Gastroesophageal sphincter (tissue), 4 donors: ENCODE data around the gene MCM7. TPM values are rescaled to one million over a fixed set of nuclear protein-coding genes. Genes with fewer than 3 reads are reported as not detected.
A peak's percentile ranks its signal among the peaks of the same experiment; 100 is the strongest.

Source experiments
- ATAC-seq: fragments of 150-250 bp; one replicate; pipeline ENCODE4 v1.9.1; 2016; ENCODE audit warnings: mild to moderate bottlenecking, moderate library complexity
- H3K27ac ChIP-seq, 4 donors: fragments of 200-600 bp; sonication (generic) in 3 of 4; 1 replicate in 3 of 4; 2 replicates in 1 of 4; pipeline ENCODE4 v1.5.1; 2016 to 2019
- H3K27me3 ChIP-seq: fragments of 200-600 bp; sonication (generic); one replicate; pipeline ENCODE4 v1.5.1; 2019
- H3K36me3 ChIP-seq, 2 donors: fragments of 200-600 bp; sonication (generic); one replicate each; pipeline ENCODE4 v1.5.1; 2019; ENCODE audit warnings: control low read depth in 1 of 2
- H3K4me1 ChIP-seq, 3 donors: fragments of 200-600 bp; sonication (generic); 1 replicate in 2 of 3; 2 replicates in 1 of 3; pipeline ENCODE4 v1.5.1; 2016 to 2019; ENCODE audit warnings: control low read depth in 2 of 3
- H3K4me3 ChIP-seq, 2 donors: fragments of 200-600 bp; sonication (generic); one replicate each; pipeline ENCODE4 v1.5.1; 2019; ENCODE audit warnings: mild to moderate bottlenecking in 1 of 2, moderate library complexity in 1 of 2
- H3K9me3 ChIP-seq, 3 donors: fragments of 200-600 bp; sonication (generic); one replicate each; pipeline ENCODE4 v1.5.1; 2017 to 2019; ENCODE audit warnings: control low read depth in 2 of 3
- EP300 ChIP-seq: sonication (generic); formaldehyde crosslinking; IDR thresholded peaks from one replicate; pipeline ENCODE4 v1.6.1; 2017; ENCODE audit warnings: antibody characterized with exemption, mild to moderate bottlenecking
- POLR2A ChIP-seq, 2 donors: fragments of 450-650 bp; IDR thresholded peaks; one replicate each; pipeline ENCODE4 v1.6.1; 2017; ENCODE audit warnings: antibody characterized with exemption in 2 of 2, mild to moderate bottlenecking in 2 of 2, moderate library complexity in 1 of 2
- POLR2AphosphoS5 ChIP-seq: sonication (generic); formaldehyde crosslinking; IDR thresholded peaks from one replicate; pipeline ENCODE4 v1.6.1; 2017; ENCODE audit warnings: antibody characterized with exemption
- WGBS, 2 donors: methylation state at CpG; one replicate each; pipeline ENCODE4 v1.1.5; 2018; ENCODE audit warnings: low coverage in 1 of 2; 5-methylcytosine and 5-hydroxymethylcytosine counted together
- total RNA-seq, 4 donors: library from RNA; depleted of rRNA; stranded (reverse); fragments of >200 nt; gene quantifications; one replicate each; pipeline ENCODE4 v1.1.0, GENCODE V29; 2016
- TF ChIP-seq, protein P1 (sequence below), 4 experiments: fragments of 200-600 bp in 2 of 4; fragments of 450-650 bp in 2 of 4; sonication (generic) in 1 of 4; IDR thresholded peaks; one replicate each; pipeline ENCODE4 v1.5.1; 2017 to 2019; ENCODE audit warnings: antibody characterized with exemption in 4 of 4, mild to moderate bottlenecking in 2 of 4, moderate library complexity in 2 of 4

MCM7 gene
- total RNA-seq, 4 donors from 2014 or later: 30.7 to 52.0 (median 45.1) TPM

DNA sequence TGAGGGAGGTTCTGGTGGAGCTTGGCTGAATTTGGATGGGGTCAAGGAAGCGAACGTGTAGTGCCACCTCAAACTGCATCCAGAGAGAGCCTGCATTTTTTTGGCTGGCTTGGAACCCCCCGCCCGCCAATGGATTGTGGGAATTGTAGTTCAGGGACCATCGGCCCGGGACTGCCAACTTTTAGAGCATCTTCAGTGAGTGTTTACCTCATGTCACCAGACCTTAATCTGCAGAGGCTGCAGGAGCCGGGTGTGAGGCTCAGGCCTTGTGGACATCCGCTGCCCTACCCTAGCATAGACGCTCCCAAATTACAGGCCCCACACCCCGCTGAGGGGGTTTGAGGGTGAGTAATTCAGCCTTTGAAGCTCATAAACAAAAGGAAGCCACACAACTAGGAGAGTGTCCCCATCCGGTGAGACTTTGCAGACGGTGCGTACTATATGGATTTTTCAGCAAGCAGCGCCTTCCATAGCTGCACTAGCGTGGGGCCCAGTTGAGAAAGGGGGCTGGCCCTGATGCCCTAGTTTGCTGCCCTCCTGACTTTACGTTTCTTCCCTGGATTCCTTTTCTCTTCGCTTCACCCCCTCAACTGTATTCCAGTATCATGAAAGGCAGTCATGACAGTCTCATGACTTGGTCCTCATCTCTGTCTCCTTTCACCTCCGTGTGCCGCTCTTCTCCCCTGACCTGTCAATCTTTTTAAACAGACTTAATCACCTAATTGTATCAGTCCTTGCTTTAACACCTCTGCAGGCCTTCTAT lies 19.0 kb upstream of the MCM7 start:
- TF ChIP-seq, protein P1, sequence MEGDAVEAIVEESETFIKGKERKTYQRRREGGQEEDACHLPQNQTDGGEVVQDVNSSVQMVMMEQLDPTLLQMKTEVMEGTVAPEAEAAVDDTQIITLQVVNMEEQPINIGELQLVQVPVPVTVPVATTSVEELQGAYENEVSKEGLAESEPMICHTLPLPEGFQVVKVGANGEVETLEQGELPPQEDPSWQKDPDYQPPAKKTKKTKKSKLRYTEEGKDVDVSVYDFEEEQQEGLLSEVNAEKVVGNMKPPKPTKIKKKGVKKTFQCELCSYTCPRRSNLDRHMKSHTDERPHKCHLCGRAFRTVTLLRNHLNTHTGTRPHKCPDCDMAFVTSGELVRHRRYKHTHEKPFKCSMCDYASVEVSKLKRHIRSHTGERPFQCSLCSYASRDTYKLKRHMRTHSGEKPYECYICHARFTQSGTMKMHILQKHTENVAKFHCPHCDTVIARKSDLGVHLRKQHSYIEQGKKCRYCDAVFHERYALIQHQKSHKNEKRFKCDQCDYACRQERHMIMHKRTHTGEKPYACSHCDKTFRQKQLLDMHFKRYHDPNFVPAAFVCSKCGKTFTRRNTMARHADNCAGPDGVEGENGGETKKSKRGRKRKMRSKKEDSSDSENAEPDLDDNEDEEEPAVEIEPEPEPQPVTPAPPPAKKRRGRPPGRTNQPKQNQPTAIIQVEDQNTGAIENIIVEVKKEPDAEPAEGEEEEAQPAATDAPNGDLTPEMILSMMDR (IDR thresholded peaks at IDR 0.05): no peak
- no peak for TF ChIP-seq POLR2AphosphoS5
- TF ChIP-seq POLR2A (IDR thresholded peaks at IDR 0.05): no peak
- TF ChIP-seq EP300: no peak
- WGBS, 2 donors: 18 to 22% methylated on average over 8 to 11 of the region's 19 CpGs
- Histone ChIP-seq H3K9me3 (no peaks in the 10 kb centered on the region), H3K27ac (peak overlapping the region; percentile 58 to 91 (median 88)), H3K36me3 (peaks cover 0 to 31% of the 10 kb centered on the region in 2 donors), H3K4me1 (peaks cover 0 to 52% (median 14%) of the 10 kb centered on the region in 3 donors), H3K4me3 (peak overlapping the region; percentile 68 to 89), H3K27me3 (no peaks in the 10 kb centered on the region)
- ATAC-seq: peak; percentile 73

DNA sequence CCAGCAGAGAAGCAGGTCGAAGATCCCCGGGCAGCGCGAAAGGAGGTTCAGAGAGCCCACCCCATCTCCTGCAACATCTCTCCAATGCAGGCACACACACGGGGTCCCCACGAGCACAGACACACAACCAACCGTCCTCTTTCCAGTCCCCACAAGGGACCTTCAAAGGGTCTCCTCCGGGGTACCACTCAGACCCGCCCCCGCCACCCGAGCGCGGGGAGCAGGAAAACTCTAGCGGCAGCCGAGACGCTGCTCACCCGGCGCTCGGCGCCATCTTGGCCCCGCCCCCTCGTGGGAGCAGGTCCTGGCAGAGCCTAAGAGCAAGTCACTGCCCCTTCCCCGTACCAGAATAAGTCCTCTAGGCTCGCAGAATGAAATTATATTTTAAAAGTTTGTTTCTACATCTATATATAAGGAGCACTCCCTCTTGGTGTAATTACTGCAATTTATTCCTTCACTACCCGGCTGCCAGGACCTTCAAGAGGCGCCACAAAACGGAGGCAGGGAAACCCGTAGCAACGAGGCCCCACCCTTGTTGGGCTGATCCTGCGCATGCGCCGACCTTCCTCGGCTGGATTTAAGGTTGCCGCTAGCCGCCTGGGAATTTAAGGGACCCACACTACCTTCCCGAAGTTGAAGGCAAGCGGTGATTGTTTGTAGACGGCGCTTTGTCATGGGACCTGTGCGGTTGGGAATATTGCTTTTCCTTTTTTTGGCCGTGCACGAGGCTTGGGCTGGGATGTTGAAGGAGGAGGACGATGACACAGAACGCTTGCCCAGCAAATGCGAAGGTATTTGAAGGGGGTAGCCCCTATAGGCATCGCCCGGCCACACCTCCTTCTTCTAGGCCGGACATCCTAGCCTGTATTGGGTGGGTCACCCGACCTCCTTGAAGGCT lies 18.1 kb upstream of the MCM7 start, which contains the start of the genes CNPY4 and TAF6:
Gene CNPY4 (plus strand): TSS at position 563 of the 898 bp plus-strand sequence. CDS start 111 bp downstream, at position 674.
Gene TAF6 (minus strand): TSS at position 287 of the 898 bp plus-strand sequence. CDS start 5,149 bp downstream, outside the sequence.
- no peaks in the 10 kb centered on the region for H3K27me3 ChIP-seq
- peaks cover 0 to 43% (median 14%) of the 10 kb centered on the region in 3 donors for H3K4me1 ChIP-seq
- peak; percentile 73 for TF ChIP-seq POLR2AphosphoS5
- TF ChIP-seq, protein P1 (IDR thresholded peaks at IDR 0.05): peak in 3 of 4 experiments; percentile 21 to 25 (median 23)
- peak; percentile 64 to 67 for TF ChIP-seq POLR2A (IDR thresholded peaks at IDR 0.05)
- TF ChIP-seq EP300: no peak
- H3K27ac ChIP-seq: peak within 1 kb of the TSS; percentile 58 to 91 (median 88)
- H3K9me3 ChIP-seq: no peaks in the 10 kb centered on the region
- H3K4me3 ChIP-seq: peak within 1 kb of the TSS; percentile 68 to 89
- ATAC-seq: peak; percentile 95
- H3K36me3 ChIP-seq: peaks cover 0 to 26% of the 10 kb centered on the region in 2 donors
- 0% methylated on average over 1 to 7 of the region's 49 CpGs for WGBS, 2 donors

DNA sequence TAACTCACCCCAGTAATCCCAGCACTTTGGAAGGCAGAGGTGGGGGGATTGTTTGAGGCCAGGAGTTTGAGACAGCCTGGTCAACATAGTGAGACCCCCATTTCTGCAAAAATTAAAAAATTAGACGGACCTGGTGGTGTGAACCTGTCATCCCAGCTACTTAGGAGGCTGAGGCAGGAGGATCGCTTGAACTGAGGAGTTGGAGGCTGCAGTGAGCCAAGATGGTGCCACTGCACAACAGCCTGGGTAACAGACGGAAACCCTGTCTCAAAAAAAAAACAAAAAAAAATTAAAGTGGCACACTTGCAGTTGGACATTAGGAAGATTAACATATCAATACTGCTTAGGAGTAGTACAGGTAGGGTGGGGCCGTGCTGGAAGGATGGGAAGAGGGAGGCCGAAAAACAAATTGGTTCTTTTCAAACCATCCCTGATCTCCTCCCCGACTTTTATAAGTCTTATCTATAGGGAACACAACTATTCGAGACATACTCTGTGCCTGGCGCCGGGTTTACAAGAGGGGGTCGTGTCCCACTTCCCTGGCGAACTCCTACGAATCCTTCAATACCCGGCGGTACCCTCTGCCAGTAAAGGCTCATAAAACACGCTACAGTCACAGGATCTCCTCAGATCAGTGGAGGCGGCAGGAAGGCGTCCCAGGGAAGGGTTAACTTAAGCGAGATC lies 17.3 kb upstream of the MCM7 start:
- peak overlapping the region; percentile 68 to 89 for H3K4me3 ChIP-seq
- TF ChIP-seq, protein P1 (IDR thresholded peaks at IDR 0.05): no peak
- 32 to 39% methylated on average over 9 to 10 of the region's 18 CpGs for WGBS, 2 donors
- peak overlapping the region; percentile 58 to 91 (median 88) for H3K27ac ChIP-seq
- no peak for ATAC-seq
- no peaks in the 10 kb centered on the region for H3K27me3 ChIP-seq
- no peaks in the 10 kb centered on the region for H3K9me3 ChIP-seq
- H3K4me1 ChIP-seq: peaks cover 0 to 42% (median 14%) of the 10 kb centered on the region in 3 donors
- H3K36me3 ChIP-seq: peaks cover 0 to 29% of the 10 kb centered on the region in 2 donors

DNA sequence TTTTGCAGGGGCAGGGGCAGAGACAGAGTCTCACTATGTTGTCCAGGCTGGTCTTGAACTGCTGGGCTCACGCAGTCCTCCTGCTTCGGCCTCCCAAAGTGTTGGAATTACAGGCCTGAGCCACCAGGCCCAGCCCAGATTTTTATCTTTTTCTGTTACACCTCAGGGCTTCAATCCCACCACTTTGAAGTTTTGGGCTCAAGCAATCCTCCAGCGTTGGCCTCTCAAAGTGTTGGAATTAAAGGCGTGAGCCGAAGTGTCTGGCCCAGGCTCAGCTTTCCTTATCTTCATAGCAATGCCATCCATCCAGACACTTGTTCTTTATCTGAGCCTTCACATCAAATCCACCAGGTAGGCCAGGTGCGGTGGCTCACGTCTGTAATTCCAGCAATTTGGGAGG lies 13.8 kb upstream of the MCM7 start:
- Histone ChIP-seq H3K4me3 (no peak overlapping the region), H3K27me3 (no peaks in the 10 kb centered on the region), H3K36me3 (peaks cover 0 to 47% of the 10 kb centered on the region in 2 donors), H3K27ac (no peak overlapping the region), H3K9me3 (no peaks in the 10 kb centered on the region), H3K4me1 (peaks cover 0 to 16% (median 6%) of the 10 kb centered on the region in 3 donors)
- no peak for ATAC-seq
- WGBS, 2 donors: 87% methylated on average over 7 of the region's 7 CpGs; no CpG with 5 or more reads in 1 of the 2 donors
- TF ChIP-seq POLR2A (IDR thresholded peaks at IDR 0.05): no peak
- TF ChIP-seq POLR2AphosphoS5: no peak
- no peak for TF ChIP-seq EP300
- TF ChIP-seq, protein P1 (IDR thresholded peaks at IDR 0.05): no peak
